Skeletal muscle satellite cell (primary cell): Measurements from ENCODE around the gene KLHL17. TPM values are rescaled to one million over a fixed set of nuclear protein-coding genes. Genes with fewer than 3 reads are reported as not detected.

Experiments used
- small RNA-seq: library from RNA; depleted of rRNA; stranded (forward); fragments of <200 nt; gene quantifications from one replicate; pipeline ENCODE3, GENCODE V24; 2012

The KLHL17 gene

Small RNAs within 50 kb of the gene (small RNA-seq; reads per million reads assigned to genes)
- not detected for gene AL645608.3
- not detected for gene AL645608.4
